ENCODE data around the gene SAMD14. TPM values are rescaled to one million over a fixed set of nuclear protein-coding genes. Genes with fewer than 3 reads are reported as not detected.
A peak's percentile ranks its signal among the peaks of the same experiment; 100 is the strongest.

Gene SAMD14
- total RNA-seq, 1 donor from 2014 or later, result 5.5 TPM

- no peak for DNase-seq (ENCODE audit: low spot score)
Measured at GRCh38 chr17:50096092-50096491, 33.9 kb downstream of the SAMD14 start.

- no peak for DNase-seq (ENCODE audit: low spot score)
Measured at GRCh38 chr17:50095626-50096037, 34.3 kb downstream of the SAMD14 start.

GRCh38 chr17:50094753-50095619, 35.0 kb downstream of the SAMD14 start, which contains the start of gene PDK2:
TSS of gene PDK2 (plus strand) at chr17:50095351. CDS start at chr17:50095436, 85 bp downstream.
- DNase-seq (ENCODE audit: low spot score), result peak; percentile 97

- peak; percentile 92 for DNase-seq (ENCODE audit: low spot score)
Measured at GRCh38 chr17:50094243-50094752, 35.7 kb downstream of the SAMD14 start.

- DNase-seq (ENCODE audit: low spot score), result no peak
Measured at GRCh38 chr17:50093807-50094206, 36.2 kb downstream of the SAMD14 start.

GRCh38 chr17:50093246-50093645, 36.7 kb downstream of the SAMD14 start:
- no peak for DNase-seq (ENCODE audit: low spot score)

- no peak for DNase-seq (ENCODE audit: low spot score)
Measured at GRCh38 chr17:50091918-50092285, 38.1 kb downstream of the SAMD14 start.

- no peak for DNase-seq (ENCODE audit: low spot score)
Measured at GRCh38 chr17:50090971-50091917, 38.7 kb downstream of the SAMD14 start.

GRCh38 chr17:50090071-50090470, 39.9 kb downstream of the SAMD14 start:
- DNase-seq (ENCODE audit: low spot score), result no peak

- DNase-seq (ENCODE audit: low spot score), result no peak
Measured at GRCh38 chr17:50088952-50089825, 40.8 kb downstream of the SAMD14 start.

- DNase-seq (ENCODE audit: low spot score), result no peak
Measured at GRCh38 chr17:50087912-50088405, 42.0 kb downstream of the SAMD14 start.

GRCh38 chr17:50087246-50087911, 42.6 kb downstream of the SAMD14 start:
- DNase-seq (ENCODE audit: low spot score), result peak; percentile 76

GRCh38 chr17:50081757-50082156, 48.2 kb downstream of the SAMD14 start:
- DNase-seq (ENCODE audit: low spot score), result no peak

GRCh38 chr17:50080827-50081226, 49.1 kb downstream of the SAMD14 start:
- DNase-seq (ENCODE audit: low spot score), result no peak

GRCh38 chr17:50080096-50080480, 49.9 kb downstream of the SAMD14 start:
- no peak for DNase-seq (ENCODE audit: low spot score)

GRCh38 chr17:50079334-50080095, 50.4 kb downstream of the SAMD14 start:
- DNase-seq (ENCODE audit: low spot score), result no peak

GRCh38 chr17:50078430-50078829, 51.5 kb downstream of the SAMD14 start:
- DNase-seq (ENCODE audit: low spot score), result no peak

GRCh38 chr17:50076591-50077235, 53.2 kb downstream of the SAMD14 start:
- no peak for DNase-seq (ENCODE audit: low spot score)

- DNase-seq (ENCODE audit: low spot score), result no peak
Measured at GRCh38 chr17:50076221-50076590, 53.8 kb downstream of the SAMD14 start.

Data from ureter (tissue), 1 donor.